AG09309 (cell line): ENCODE results near the gene ESPNL.
"Not testable (repeated sequence)": the region's sequence is repeated elsewhere in the genome, so short reads cannot be mapped to it uniquely, and the experiment has no call there.

Experiments used
- DNase-seq: peaks from one replicate; pipeline ENCODE4 v3.0.0-alpha.2; 2010; ENCODE audit warnings: low read depth
- H3K4me3 ChIP-seq: 2 replicates; pipeline ENCODE4 v1.5.1; 2011; ENCODE audit warnings: mild to moderate bottlenecking, low read depth, low read length, moderate library complexity; ENCODE audit not compliant: control insufficient read depth
- TF ChIP-seq, protein P1 (sequence below): IDR thresholded peaks from 2 replicates; pipeline ENCODE4 v1.5.1; 2011; ENCODE audit warnings: mild to moderate bottlenecking, low read depth, low read length, inconsistent platforms; ENCODE audit not compliant: insufficient read depth, control insufficient read depth; ENCODE audit errors: missing control alignments

Gene ESPNL

DNA sequence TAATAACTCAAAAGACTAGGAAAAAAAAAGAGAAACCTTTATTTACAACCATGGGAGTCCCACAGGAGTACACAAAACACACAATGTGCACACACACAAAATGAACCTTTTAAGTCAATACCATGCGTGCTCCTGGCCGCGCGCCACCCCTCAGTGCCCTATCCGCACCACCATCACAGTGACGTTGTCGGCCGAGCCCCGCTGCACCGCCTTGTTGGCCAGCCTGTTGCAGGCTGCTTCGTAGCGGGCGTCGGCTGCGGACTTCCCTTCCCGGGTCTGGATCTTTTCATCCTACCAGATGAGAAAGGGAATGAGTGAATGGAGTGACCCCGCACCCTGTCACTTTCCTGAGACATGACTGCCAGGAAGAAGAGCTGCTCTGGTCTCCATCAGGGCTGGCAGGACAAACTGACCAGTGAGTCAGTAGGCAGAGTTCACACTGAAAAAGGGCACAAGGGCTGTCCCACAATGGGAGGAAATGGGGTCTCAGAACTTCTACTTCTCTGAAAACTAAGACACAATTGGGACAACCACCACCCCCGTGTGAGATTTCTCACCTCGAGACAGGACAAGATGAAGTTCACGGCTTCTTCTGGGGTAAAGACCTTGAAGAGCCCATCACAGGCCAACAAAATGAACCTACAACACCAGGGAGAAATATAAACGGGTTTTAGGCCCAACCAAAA lies 70.4 kb downstream of the ESPNL start:
- H3K4me3 ChIP-seq = no peak overlapping the region
- TF ChIP-seq, protein P1, sequence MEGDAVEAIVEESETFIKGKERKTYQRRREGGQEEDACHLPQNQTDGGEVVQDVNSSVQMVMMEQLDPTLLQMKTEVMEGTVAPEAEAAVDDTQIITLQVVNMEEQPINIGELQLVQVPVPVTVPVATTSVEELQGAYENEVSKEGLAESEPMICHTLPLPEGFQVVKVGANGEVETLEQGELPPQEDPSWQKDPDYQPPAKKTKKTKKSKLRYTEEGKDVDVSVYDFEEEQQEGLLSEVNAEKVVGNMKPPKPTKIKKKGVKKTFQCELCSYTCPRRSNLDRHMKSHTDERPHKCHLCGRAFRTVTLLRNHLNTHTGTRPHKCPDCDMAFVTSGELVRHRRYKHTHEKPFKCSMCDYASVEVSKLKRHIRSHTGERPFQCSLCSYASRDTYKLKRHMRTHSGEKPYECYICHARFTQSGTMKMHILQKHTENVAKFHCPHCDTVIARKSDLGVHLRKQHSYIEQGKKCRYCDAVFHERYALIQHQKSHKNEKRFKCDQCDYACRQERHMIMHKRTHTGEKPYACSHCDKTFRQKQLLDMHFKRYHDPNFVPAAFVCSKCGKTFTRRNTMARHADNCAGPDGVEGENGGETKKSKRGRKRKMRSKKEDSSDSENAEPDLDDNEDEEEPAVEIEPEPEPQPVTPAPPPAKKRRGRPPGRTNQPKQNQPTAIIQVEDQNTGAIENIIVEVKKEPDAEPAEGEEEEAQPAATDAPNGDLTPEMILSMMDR = no peak
- DNase-seq = no peak

DNA sequence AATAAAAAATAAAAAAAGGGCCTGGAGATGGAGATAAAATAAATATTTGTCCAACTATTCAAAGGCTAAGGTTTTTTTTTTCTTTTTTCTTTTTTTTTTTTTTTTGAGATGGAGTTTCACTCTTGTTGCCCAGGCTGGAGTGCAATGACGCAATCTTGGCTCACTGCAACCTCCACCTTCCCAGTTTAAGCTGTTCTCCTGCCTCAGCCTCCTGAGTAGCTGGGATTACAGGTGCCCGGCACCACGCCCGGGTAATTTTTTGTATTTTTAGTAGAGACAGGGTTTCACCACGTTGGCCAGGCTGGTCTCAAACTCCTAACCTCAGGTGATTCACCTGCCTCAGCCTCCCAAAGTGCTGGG lies 70.9 kb downstream of the ESPNL start:
- not testable (repeated sequence) for H3K4me3 ChIP-seq, DNase-seq

DNA sequence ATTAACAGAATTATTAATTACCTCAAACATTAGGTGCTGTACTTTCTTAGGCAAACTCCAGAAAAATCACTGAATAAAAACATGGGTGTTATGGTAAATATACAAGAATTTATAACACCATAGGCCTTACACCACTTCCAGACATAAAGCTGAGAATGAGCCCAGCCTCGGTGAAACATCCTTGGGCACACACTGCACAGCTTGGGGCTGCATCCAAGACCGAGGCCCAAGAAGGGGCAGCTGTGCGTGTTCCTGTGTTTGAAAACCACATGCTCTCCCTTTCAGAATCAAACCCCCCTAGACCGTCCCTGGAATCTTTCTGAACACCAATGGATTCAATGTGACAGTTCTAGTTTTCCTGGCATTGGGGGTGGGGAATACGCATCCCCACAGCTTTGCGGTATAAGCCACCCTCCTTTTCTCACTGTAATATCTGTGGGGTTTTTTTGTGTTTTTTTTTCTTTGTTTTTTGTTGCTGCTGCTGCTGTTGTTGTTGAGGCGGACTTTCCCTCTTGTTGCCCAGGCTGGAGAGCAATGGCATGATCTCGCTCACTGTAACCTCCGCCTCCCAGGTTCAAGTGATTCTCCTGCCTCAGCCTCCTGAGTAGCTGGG lies 71.5 kb downstream of the ESPNL start:
- TF ChIP-seq, protein P1 = no peak
- H3K4me3 ChIP-seq = no peak overlapping the region
- no peak for DNase-seq

DNA sequence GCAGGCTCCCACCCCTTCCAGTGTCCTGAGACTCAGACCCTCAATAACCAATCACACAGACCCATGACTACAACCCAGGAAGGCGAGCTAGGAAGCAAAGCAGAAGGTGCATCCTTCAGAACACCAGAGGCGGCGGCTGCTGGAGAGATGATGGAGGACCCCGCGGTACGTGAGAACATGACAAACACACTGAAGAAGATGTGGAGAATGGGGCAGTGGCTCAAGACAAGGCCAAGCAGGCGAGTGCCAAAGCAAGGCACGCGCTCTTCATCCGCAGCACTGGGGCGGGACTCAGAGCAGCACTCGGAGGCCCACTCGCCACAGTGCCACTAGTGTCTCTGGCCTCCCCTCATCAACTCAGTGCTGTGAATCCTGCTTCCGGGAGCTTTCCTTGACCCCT lies 72.3 kb downstream of the ESPNL start:
- TF ChIP-seq, protein P1 = no peak
- H3K4me3 ChIP-seq = no peak overlapping the region
- DNase-seq = no peak

DNA sequence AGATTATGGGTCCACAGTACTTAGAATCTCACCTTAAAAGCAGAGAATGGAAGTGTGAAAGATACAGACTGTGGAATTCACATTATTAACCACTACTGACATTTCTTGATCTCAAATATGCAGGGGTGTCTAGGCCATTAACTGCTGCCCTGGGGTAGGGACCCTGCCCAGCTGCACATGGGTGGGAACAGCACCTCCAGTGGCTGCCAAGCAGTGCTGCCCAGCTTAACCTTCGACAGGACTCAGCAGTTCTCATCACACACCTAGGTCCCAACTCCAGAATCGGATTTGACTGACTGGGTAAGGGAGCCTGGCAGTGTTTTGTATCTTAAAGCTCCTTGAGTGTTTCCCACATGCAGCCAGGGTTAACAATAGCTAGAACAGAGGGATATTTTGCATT lies 73.6 kb downstream of the ESPNL start:
- DNase-seq = no peak
- no peak overlapping the region for H3K4me3 ChIP-seq
- TF ChIP-seq, protein P1 = peak; percentile 19

DNA sequence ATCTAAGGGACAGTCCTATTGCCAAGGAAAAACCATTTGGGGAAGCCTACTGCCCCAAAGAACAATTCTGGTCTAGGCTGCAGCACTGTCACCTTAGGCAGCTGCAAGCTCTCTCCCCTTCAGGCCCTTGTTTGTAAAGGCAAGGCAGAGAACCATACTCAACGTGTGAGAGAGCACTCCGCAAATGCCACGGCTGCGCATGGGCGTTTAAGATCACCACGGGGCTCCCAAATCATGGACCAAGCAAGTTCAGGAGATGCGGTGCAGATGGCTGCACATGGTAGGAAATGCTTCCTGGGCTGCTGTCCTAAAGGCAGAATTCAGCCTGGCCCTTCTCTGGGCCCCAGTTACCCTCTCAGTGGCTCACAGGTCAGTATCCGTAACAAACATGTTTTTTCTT lies 74.2 kb downstream of the ESPNL start:
- TF ChIP-seq, protein P1 = no peak
- H3K4me3 ChIP-seq = no peak overlapping the region
- DNase-seq = no peak

DNA sequence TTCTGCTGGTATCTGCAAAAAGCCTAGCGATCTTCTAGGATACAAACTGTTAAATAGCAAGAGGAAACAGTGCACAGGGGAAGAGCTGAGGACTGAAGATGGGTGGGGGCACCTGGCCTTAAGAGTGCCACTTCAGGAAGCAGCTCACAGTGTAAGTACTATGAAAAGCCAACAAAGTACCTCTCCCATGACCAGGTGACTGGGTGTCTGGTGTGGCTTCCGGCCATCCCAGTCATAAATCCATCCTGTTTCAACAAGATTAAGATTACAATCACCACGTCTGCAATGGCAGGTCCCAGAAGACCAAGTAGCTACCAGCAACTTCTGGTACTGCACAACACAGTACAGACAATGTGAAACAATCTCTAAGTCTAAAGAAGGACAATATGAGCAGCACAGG lies 74.6 kb downstream of the ESPNL start:
- DNase-seq = no peak
- TF ChIP-seq, protein P1 = no peak
- no peak overlapping the region for H3K4me3 ChIP-seq
